ENCODE results near the gene ELOVL4. TPM values are rescaled to one million over a fixed set of nuclear protein-coding genes. Genes with fewer than 3 reads are reported as not detected.

ELOVL4 gene
- total RNA-seq, 1 donor from 2014 or later = 6.1 TPM

GRCh38 chr6:79878142-79878748, 69.1 kb downstream of the ELOVL4 start:
- TF ChIP-seq CTCF (IDR thresholded peaks at IDR 0.05) = no peak
- H3K9me3 Mint-ChIP-seq (ENCODE audit: low read depth) = peaks cover 7% of the 10 kb centered on the region
- no peak overlapping the region for H3K27ac Mint-ChIP-seq (ENCODE audit: unreplicated experiment)

GRCh38 chr6:79874531-79875134, 72.7 kb downstream of the ELOVL4 start:
- Mint-ChIP-seq H3K36me3 (ENCODE audit: low read depth) (no peaks in the 10 kb centered on the region), H3K9me3 (ENCODE audit: low read depth) (no peaks in the 10 kb centered on the region), H3K27me3 (ENCODE audit: low read depth) (peaks cover 27% of the 10 kb centered on the region)

More at GRCh38 chr6:79878142-79878748, 69.1 kb downstream of the ELOVL4 start:
- Mint-ChIP-seq H3K36me3 (ENCODE audit: low read depth) (no peaks in the 10 kb centered on the region), H3K4me3 (ENCODE audit: unreplicated experiment) (no peak overlapping the region), H3K4me1 (ENCODE audit: low read depth) (no peaks in the 10 kb centered on the region), H3K27me3 (ENCODE audit: low read depth) (peaks cover 35% of the 10 kb centered on the region)
- DNase-seq (ENCODE audit: low spot score) = no peak

GRCh38 chr6:79872986-79873385, 74.4 kb downstream of the ELOVL4 start:
- H3K9me3 Mint-ChIP-seq (ENCODE audit: low read depth) = no peaks in the 10 kb centered on the region
- H3K4me3 Mint-ChIP-seq (ENCODE audit: unreplicated experiment) = no peak overlapping the region
- H3K27me3 Mint-ChIP-seq (ENCODE audit: low read depth) = peaks cover 28% of the 10 kb centered on the region
- TF ChIP-seq CTCF (IDR thresholded peaks at IDR 0.05) = no peak
- H3K4me1 Mint-ChIP-seq (ENCODE audit: low read depth) = peaks cover 8% of the 10 kb centered on the region
- H3K27ac Mint-ChIP-seq (ENCODE audit: unreplicated experiment) = no peak overlapping the region
- no peaks in the 10 kb centered on the region for H3K36me3 Mint-ChIP-seq (ENCODE audit: low read depth)
- DNase-seq (ENCODE audit: low spot score) = no peak

More at GRCh38 chr6:79874531-79875134, 72.7 kb downstream of the ELOVL4 start:
- Mint-ChIP-seq H3K4me1 (ENCODE audit: low read depth) (peaks cover 3% of the 10 kb centered on the region), H3K27ac (ENCODE audit: unreplicated experiment) (no peak overlapping the region), H3K4me3 (ENCODE audit: unreplicated experiment) (no peak overlapping the region)
- DNase-seq (ENCODE audit: low spot score) = no peak
- TF ChIP-seq CTCF (IDR thresholded peaks at IDR 0.05) = no peak

GRCh38 chr6:79872303-79872702, 75.0 kb downstream of the ELOVL4 start:
- no peak overlapping the region for H3K27ac Mint-ChIP-seq (ENCODE audit: unreplicated experiment)
- peaks cover 8% of the 10 kb centered on the region for H3K4me1 Mint-ChIP-seq (ENCODE audit: low read depth)
- H3K27me3 Mint-ChIP-seq (ENCODE audit: low read depth) = peaks cover 28% of the 10 kb centered on the region
- H3K36me3 Mint-ChIP-seq (ENCODE audit: low read depth) = no peaks in the 10 kb centered on the region
- TF ChIP-seq CTCF (IDR thresholded peaks at IDR 0.05) = no peak
- no peak overlapping the region for H3K4me3 Mint-ChIP-seq (ENCODE audit: unreplicated experiment)
- DNase-seq (ENCODE audit: low spot score) = no peak
- H3K9me3 Mint-ChIP-seq (ENCODE audit: low read depth) = no peaks in the 10 kb centered on the region

GRCh38 chr6:79869600-79870084, 77.7 kb downstream of the ELOVL4 start:
- H3K9me3 Mint-ChIP-seq (ENCODE audit: low read depth) = no peaks in the 10 kb centered on the region
- no peak for DNase-seq (ENCODE audit: low spot score)
- H3K4me3 Mint-ChIP-seq (ENCODE audit: unreplicated experiment) = peak overlapping the region; percentile 67

More at GRCh38 chr6:79869600-79870084, 77.7 kb downstream of the ELOVL4 start:
- H3K36me3 Mint-ChIP-seq (ENCODE audit: low read depth) = no peaks in the 10 kb centered on the region
- H3K27me3 Mint-ChIP-seq (ENCODE audit: low read depth) = peaks cover 13% of the 10 kb centered on the region
- peaks cover 8% of the 10 kb centered on the region for H3K4me1 Mint-ChIP-seq (ENCODE audit: low read depth)
- H3K27ac Mint-ChIP-seq (ENCODE audit: unreplicated experiment) = no peak overlapping the region
- peak; percentile 92 for TF ChIP-seq CTCF (IDR thresholded peaks at IDR 0.05)

All from chondrocyte (in vitro differentiated cells).